T-helper 1 cell treated with Interleukin-12 subunit alpha and Interleukin-12 subunit beta and Interleukin-4 antibody, amounts not matched to agents 30 μg/mL and 1 μg/mL, for 36 hours (primary cell): ENCODE data around the gene HDAC9.
A peak's percentile ranks its signal among the peaks of the same experiment; 100 is the strongest.

Experiments used
- H3K27ac Mint-ChIP-seq: one replicate; pipeline ENCODE4 v1.8.0; 2021; ENCODE audit warnings: mild to moderate bottlenecking, mixed read lengths
- H3K27me3 Mint-ChIP-seq: one replicate; pipeline ENCODE4 v1.8.0; 2021; ENCODE audit warnings: low read depth, mixed read lengths
- H3K36me3 Mint-ChIP-seq: one replicate; pipeline ENCODE4 v1.8.0; 2021; ENCODE audit warnings: low read depth, mixed read lengths
- H3K4me1 Mint-ChIP-seq: one replicate; pipeline ENCODE4 v1.8.0; 2021; ENCODE audit warnings: low read depth, mixed read lengths
- H3K4me3 Mint-ChIP-seq: one replicate; pipeline ENCODE4 v1.8.0; 2021; ENCODE audit warnings: mild to moderate bottlenecking, moderate library complexity, mixed read lengths
- H3K9me3 Mint-ChIP-seq: one replicate; pipeline ENCODE4 v1.8.0; 2021; ENCODE audit warnings: mixed read lengths

Gene HDAC9

GRCh38 chr7:18844735-18845134 is 349.2 kb downstream of the HDAC9 start:
- Mint-ChIP-seq H3K36me3 (peaks cover 1% of the 10 kb centered on the region), H3K27me3 (no peaks in the 10 kb centered on the region), H3K27ac (no peak overlapping the region), H3K4me3 (no peak overlapping the region), H3K9me3 (peaks cover 8% of the 10 kb centered on the region), H3K4me1 (no peaks in the 10 kb centered on the region)

- Mint-ChIP-seq H3K27ac (no peak overlapping the region), H3K4me3 (no peak overlapping the region), H3K36me3 (peaks cover 1% of the 10 kb centered on the region), H3K9me3 (peaks cover 5% of the 10 kb centered on the region), H3K27me3 (no peaks in the 10 kb centered on the region), H3K4me1 (no peaks in the 10 kb centered on the region)
Measured at GRCh38 chr7:18845700-18846099, 350.2 kb downstream of the HDAC9 start.

GRCh38 chr7:18846765-18847215 is 351.2 kb downstream of the HDAC9 start:
- Mint-ChIP-seq H3K9me3 (peaks cover 5% of the 10 kb centered on the region), H3K27ac (no peak overlapping the region), H3K36me3 (peaks cover 3% of the 10 kb centered on the region), H3K4me1 (no peaks in the 10 kb centered on the region), H3K27me3 (no peaks in the 10 kb centered on the region), H3K4me3 (no peak overlapping the region)

GRCh38 chr7:18849130-18849529 is 353.6 kb downstream of the HDAC9 start:
- Mint-ChIP-seq H3K4me1 (no peaks in the 10 kb centered on the region), H3K27me3 (no peaks in the 10 kb centered on the region), H3K4me3 (no peak overlapping the region), H3K9me3 (peaks cover 11% of the 10 kb centered on the region), H3K27ac (no peak overlapping the region), H3K36me3 (peaks cover 5% of the 10 kb centered on the region)

GRCh38 chr7:18855796-18856195 is 360.2 kb downstream of the HDAC9 start:
- Mint-ChIP-seq H3K27ac (no peak overlapping the region), H3K9me3 (peaks cover 39% of the 10 kb centered on the region), H3K4me1 (peaks cover 20% of the 10 kb centered on the region), H3K27me3 (no peaks in the 10 kb centered on the region), H3K36me3 (peaks cover 22% of the 10 kb centered on the region), H3K4me3 (no peak overlapping the region)

- H3K36me3 Mint-ChIP-seq, result peaks cover 27% of the 10 kb centered on the region
- peak overlapping the region; percentile 66 for H3K27ac Mint-ChIP-seq
- no peaks in the 10 kb centered on the region for H3K27me3 Mint-ChIP-seq
- H3K9me3 Mint-ChIP-seq, result peaks cover 48% of the 10 kb centered on the region
- peaks cover 28% of the 10 kb centered on the region for H3K4me1 Mint-ChIP-seq
- no peak overlapping the region for H3K4me3 Mint-ChIP-seq
Measured at GRCh38 chr7:18858232-18858631, 362.7 kb downstream of the HDAC9 start.

- Mint-ChIP-seq H3K36me3 (peaks cover 34% of the 10 kb centered on the region), H3K4me1 (peaks cover 30% of the 10 kb centered on the region), H3K4me3 (peak overlapping the region; percentile 51), H3K9me3 (peaks cover 58% of the 10 kb centered on the region), H3K27me3 (no peaks in the 10 kb centered on the region), H3K27ac (peak overlapping the region; percentile 92)
Measured at GRCh38 chr7:18859318-18859717, 363.8 kb downstream of the HDAC9 start.

GRCh38 chr7:18860221-18860620 is 364.7 kb downstream of the HDAC9 start:
- Mint-ChIP-seq H3K9me3 (peaks cover 62% of the 10 kb centered on the region), H3K4me1 (peaks cover 31% of the 10 kb centered on the region), H3K4me3 (no peak overlapping the region), H3K36me3 (peaks cover 41% of the 10 kb centered on the region), H3K27me3 (no peaks in the 10 kb centered on the region), H3K27ac (peak overlapping the region; percentile 84)

GRCh38 chr7:18861514-18862118 is 366.1 kb downstream of the HDAC9 start:
- Mint-ChIP-seq H3K9me3 (peaks cover 63% of the 10 kb centered on the region), H3K36me3 (peaks cover 40% of the 10 kb centered on the region), H3K4me3 (no peak overlapping the region), H3K27me3 (no peaks in the 10 kb centered on the region), H3K27ac (peak overlapping the region; percentile 77), H3K4me1 (peaks cover 33% of the 10 kb centered on the region)

GRCh38 chr7:18864967-18865366 is 369.4 kb downstream of the HDAC9 start:
- H3K4me3 Mint-ChIP-seq, result no peak overlapping the region

GRCh38 chr7:18866359-18867036 is 370.9 kb downstream of the HDAC9 start:
- Mint-ChIP-seq H3K4me3 (no peak overlapping the region), H3K36me3 (peaks cover 26% of the 10 kb centered on the region), H3K27me3 (no peaks in the 10 kb centered on the region), H3K4me1 (peaks cover 12% of the 10 kb centered on the region), H3K9me3 (peaks cover 58% of the 10 kb centered on the region), H3K27ac (peak overlapping the region; percentile 19)

More at GRCh38 chr7:18864967-18865366, 369.4 kb downstream of the HDAC9 start:
- Mint-ChIP-seq H3K36me3 (peaks cover 29% of the 10 kb centered on the region), H3K9me3 (peaks cover 61% of the 10 kb centered on the region), H3K27ac (no peak overlapping the region), H3K27me3 (no peaks in the 10 kb centered on the region), H3K4me1 (peaks cover 20% of the 10 kb centered on the region)

- Mint-ChIP-seq H3K4me3 (no peak overlapping the region), H3K36me3 (no peaks in the 10 kb centered on the region), H3K4me1 (no peaks in the 10 kb centered on the region), H3K9me3 (peaks cover 14% of the 10 kb centered on the region), H3K27ac (no peak overlapping the region), H3K27me3 (no peaks in the 10 kb centered on the region)
Measured at GRCh38 chr7:18872344-18872743, 376.8 kb downstream of the HDAC9 start.

GRCh38 chr7:18873734-18874336 is 378.3 kb downstream of the HDAC9 start:
- Mint-ChIP-seq H3K27me3 (no peaks in the 10 kb centered on the region), H3K4me3 (no peak overlapping the region), H3K9me3 (peaks cover 3% of the 10 kb centered on the region), H3K27ac (no peak overlapping the region), H3K4me1 (no peaks in the 10 kb centered on the region), H3K36me3 (no peaks in the 10 kb centered on the region)

- no peak overlapping the region for H3K27ac Mint-ChIP-seq
- peaks cover 3% of the 10 kb centered on the region for H3K9me3 Mint-ChIP-seq
- no peak overlapping the region for H3K4me3 Mint-ChIP-seq
Measured at GRCh38 chr7:18874880-18875279, 379.3 kb downstream of the HDAC9 start.

GRCh38 chr7:18877874-18878273 is 382.3 kb downstream of the HDAC9 start:
- H3K27me3 Mint-ChIP-seq, result no peaks in the 10 kb centered on the region
- H3K4me3 Mint-ChIP-seq, result no peak overlapping the region
- no peak overlapping the region for H3K27ac Mint-ChIP-seq
- H3K36me3 Mint-ChIP-seq, result no peaks in the 10 kb centered on the region
- no peaks in the 10 kb centered on the region for H3K4me1 Mint-ChIP-seq
- no peaks in the 10 kb centered on the region for H3K9me3 Mint-ChIP-seq

More at GRCh38 chr7:18874880-18875279, 379.3 kb downstream of the HDAC9 start:
- H3K27me3 Mint-ChIP-seq, result no peaks in the 10 kb centered on the region
- H3K36me3 Mint-ChIP-seq, result no peaks in the 10 kb centered on the region
- no peaks in the 10 kb centered on the region for H3K4me1 Mint-ChIP-seq
